Mammary epithelial cell (primary cell): Measurements from ENCODE around the gene POLA1.

ENCODE experiments used
- CTCF ChIP-seq, 2 donors: IDR thresholded peaks in 1 of 2; conservative IDR thresholded peaks in 1 of 2; 2 replicates each; pipeline ENCODE4 v1.5.1; 2011 to 2012; ENCODE audit warnings: inconsistent platforms in 2 of 2, low read length in 2 of 2, mild to moderate bottlenecking in 2 of 2, control low read depth in 1 of 2, low read depth in 1 of 2; ENCODE audit not compliant: insufficient read depth in 1 of 2; ENCODE audit errors: extremely low read depth in 1 of 2
- EZH2 ChIP-seq: IDR thresholded peaks from 2 replicates; pipeline ENCODE4 v1.6.1; 2012; ENCODE audit warnings: low read length, inconsistent platforms, borderline replicate concordance

- TF ChIP-seq CTCF (conservative IDR thresholded peaks at IDR 0.05 in 1 of 2, IDR thresholded peaks at IDR 0.05 in 1 of 2; ENCODE audit: extremely low read depth in 1 of 2, insufficient read depth in 1 of 2, low read depth in 1 of 2, low read length in 2 of 2), result no peak
- no peak for TF ChIP-seq EZH2
These were observed 10.8 kb upstream of the POLA1 start for GRCh38 chrX:24682739-24683432.
